Measurements from ENCODE around the gene TMEM41A. TPM values are rescaled to one million over a fixed set of nuclear protein-coding genes. Genes with fewer than 3 reads are reported as not detected.

The TMEM41A gene
- polyA plus RNA-seq, 3 donors = 3.9 to 7.2 (median 5.4) TPM

DNA sequence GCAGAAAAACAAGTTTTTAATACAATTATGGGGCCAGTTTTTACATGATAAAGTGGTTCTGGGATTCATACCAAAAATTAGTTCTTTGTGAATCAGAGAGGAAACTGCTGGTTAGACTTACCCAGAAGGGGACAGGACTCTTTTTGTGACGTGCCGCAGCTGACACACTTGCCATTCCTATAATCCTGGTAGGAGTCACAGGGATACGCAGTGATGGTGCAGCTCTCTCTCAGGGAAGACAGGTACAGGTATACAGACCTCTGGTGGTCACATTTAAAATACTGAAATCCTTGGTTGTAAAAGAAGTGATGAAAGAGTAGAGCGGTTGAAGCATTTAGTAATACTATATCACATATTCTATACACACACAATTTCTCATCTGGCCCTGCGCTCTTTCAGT lies 20.2 kb upstream of the TMEM41A start:
- H4K20me1 ChIP-seq (ENCODE audit: insufficient read depth, low read length) = no peaks in the 10 kb centered on the region
- H3K27me3 ChIP-seq (ENCODE audit: control insufficient read depth in 2 of 2, insufficient read depth in 2 of 2, low read length in 2 of 2) = no peaks in the 10 kb centered on the region
- Mint-ChIP-seq H3K9me3 (no peaks in the 10 kb centered on the region), H3K27ac (no peak overlapping the region), H3K4me3 (no peak overlapping the region), H3K27me3 (ENCODE audit: low read depth in 3 of 3) (peaks cover 4 to 20% (median 5%) of the 10 kb centered on the region in 3 donors), H3K4me1 (no peaks in the 10 kb centered on the region), H3K36me3 (no peaks in the 10 kb centered on the region)
- intact Hi-C loops (cut with micrococcal nuclease) = no loop called here
- no peak for TF ChIP-seq CTCF (IDR thresholded peaks at IDR 0.05)
- no peak overlapping the region for H3K4me3 ChIP-seq (replicated peaks in 1 of 3; ENCODE audit: low read depth in 2 of 3, low read length in 3 of 3)
- H3K36me3 ChIP-seq (replicated peaks in 1 of 2; ENCODE audit: control insufficient read depth in 1 of 2, insufficient read depth in 2 of 2, low read length in 2 of 2) = no peaks in the 10 kb centered on the region
- H3K9ac ChIP-seq (ENCODE audit: insufficient read depth, low read length, poor library complexity, severe bottlenecking) = no peak overlapping the region
- 100% methylated on average over 1 of the region's 5 CpGs for WGBS (ENCODE audit: insufficient coverage)
- H3K4me2 ChIP-seq (replicated peaks; ENCODE audit: extremely low read depth, low read length, poor library complexity, severe bottlenecking) = no peak overlapping the region
- DNase-seq = no peak
- no peaks in the 10 kb centered on the region for H3K4me1 ChIP-seq (ENCODE audit: control insufficient read depth in 1 of 2, insufficient read depth in 2 of 2, low read length in 2 of 2)
- H3K79me2 ChIP-seq (ENCODE audit: insufficient read depth, low read length) = no peaks in the 10 kb centered on the region
- no peaks in the 10 kb centered on the region for H3K9me3 ChIP-seq (replicated peaks in 1 of 2; ENCODE audit: control insufficient read depth in 1 of 2, insufficient read depth in 1 of 2, low read length in 2 of 2)
- no peak overlapping the region for H3K27ac ChIP-seq (ENCODE audit: low read depth in 1 of 2, low read length in 2 of 2)
- no peak overlapping the region for H2AFZ ChIP-seq (ENCODE audit: insufficient read depth, low read depth, low read length, poor library complexity, severe bottlenecking)

DNA sequence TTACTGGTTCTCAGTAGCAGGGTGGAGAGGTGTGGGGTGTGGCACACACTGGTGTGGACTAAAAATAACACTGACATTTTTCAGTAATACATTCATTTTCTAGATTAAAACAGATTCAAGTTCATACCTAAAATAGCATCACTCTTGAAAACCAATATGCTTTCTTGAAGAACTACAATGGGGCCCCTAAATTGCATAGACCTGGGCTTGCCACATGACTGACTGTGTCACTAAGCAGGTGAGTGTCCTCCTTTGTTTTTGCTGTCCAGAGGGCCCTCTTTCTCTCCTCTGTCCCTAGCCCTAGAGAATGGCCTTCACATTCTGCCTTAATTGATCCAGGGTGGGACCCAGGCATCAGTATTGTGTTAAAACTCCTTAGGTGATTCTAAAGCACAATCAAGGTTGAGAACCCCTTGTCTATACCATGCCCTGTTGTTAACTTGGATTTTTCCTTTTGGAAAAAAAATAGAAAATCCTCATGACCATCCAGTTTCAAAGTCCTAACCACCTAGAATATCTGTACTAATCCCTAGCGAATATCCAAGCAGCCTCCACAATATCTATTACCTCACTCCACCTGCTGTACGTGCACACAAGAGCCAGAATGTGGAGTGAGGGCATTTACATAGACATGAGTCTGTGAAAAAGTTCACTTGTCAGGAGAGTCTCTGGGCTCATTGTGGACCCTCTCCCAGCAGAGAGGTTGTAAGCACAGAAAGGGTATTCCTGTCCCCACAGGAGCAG lies 18.7 kb upstream of the TMEM41A start:
- no peaks in the 10 kb centered on the region for H4K20me1 ChIP-seq (ENCODE audit: insufficient read depth, low read length)
- H3K27me3 Mint-ChIP-seq (ENCODE audit: low read depth in 3 of 3) = peaks cover 4 to 20% (median 5%) of the 10 kb centered on the region in 3 donors
- H3K9me3 ChIP-seq (replicated peaks in 1 of 2; ENCODE audit: control insufficient read depth in 1 of 2, insufficient read depth in 1 of 2, low read length in 2 of 2) = no peaks in the 10 kb centered on the region
- H3K36me3 Mint-ChIP-seq = no peaks in the 10 kb centered on the region
- H3K4me3 ChIP-seq (replicated peaks in 1 of 3; ENCODE audit: low read depth in 2 of 3, low read length in 3 of 3) = no peak overlapping the region
- H3K27ac Mint-ChIP-seq = no peak overlapping the region
- H3K4me3 Mint-ChIP-seq = no peak overlapping the region
- no peaks in the 10 kb centered on the region for H3K9me3 Mint-ChIP-seq
- no peak overlapping the region for H3K27ac ChIP-seq (ENCODE audit: low read depth in 1 of 2, low read length in 2 of 2)
- no peak overlapping the region for H3K4me2 ChIP-seq (replicated peaks; ENCODE audit: extremely low read depth, low read length, poor library complexity, severe bottlenecking)
- H3K79me2 ChIP-seq (ENCODE audit: insufficient read depth, low read length) = no peaks in the 10 kb centered on the region
- WGBS (ENCODE audit: insufficient coverage) = no CpG with 5 or more reads among the region's 2 CpGs
- H3K9ac ChIP-seq (ENCODE audit: insufficient read depth, low read length, poor library complexity, severe bottlenecking) = no peak overlapping the region
- intact Hi-C loops (cut with micrococcal nuclease) = no loop called here
- no peaks in the 10 kb centered on the region for H3K4me1 ChIP-seq (ENCODE audit: control insufficient read depth in 1 of 2, insufficient read depth in 2 of 2, low read length in 2 of 2)
- no peak for TF ChIP-seq CTCF (IDR thresholded peaks at IDR 0.05)
- no peaks in the 10 kb centered on the region for H3K36me3 ChIP-seq (replicated peaks in 1 of 2; ENCODE audit: control insufficient read depth in 1 of 2, insufficient read depth in 2 of 2, low read length in 2 of 2)
- H3K4me1 Mint-ChIP-seq = no peaks in the 10 kb centered on the region
- H3K27me3 ChIP-seq (ENCODE audit: control insufficient read depth in 2 of 2, insufficient read depth in 2 of 2, low read length in 2 of 2) = no peaks in the 10 kb centered on the region
- DNase-seq = no peak
- H2AFZ ChIP-seq (ENCODE audit: insufficient read depth, low read depth, low read length, poor library complexity, severe bottlenecking) = no peak overlapping the region

All from CD14-positive monocyte (primary cell).